WTC11 (cell line): Measurements from ENCODE around the gene FAF1. TPM values are rescaled to one million over a fixed set of nuclear protein-coding genes. Genes with fewer than 3 reads are reported as not detected.
"Not testable (repeated sequence)": the region's sequence is repeated elsewhere in the genome, so short reads cannot be mapped to it uniquely, and the experiment has no call there.

ENCODE experiments used
- ATAC-seq: fragments of 200-7000 bp; cut with Tn5 transposase; 2 replicates; pipeline ENCODE4 v1.10.0; 2021; ENCODE audit warnings: mild to moderate bottlenecking, moderate library complexity
- CTCF ChIA-PET: fragments of 300-600 bp; sonication (Branson Sonifier 250); formaldehyde crosslinking; loops from one replicate; lab custom pipeline; 2021; ENCODE audit warnings: antibody characterized with exemption; lab: Charles Lee
- POLR2A ChIA-PET: fragments of 350-600 bp; sonication (Branson Sonifier 250); formaldehyde crosslinking; loops from one replicate; lab custom pipeline; 2021; ENCODE audit warnings: antibody characterized with exemption; lab: Charles Lee
- DNase-seq: peaks from one replicate; pipeline ENCODE4 v3.0.0; 2021; ENCODE audit warnings: low spot score
- H3K27ac Mint-ChIP-seq: 2 replicates; pipeline ENCODE4 v1.8.0; 2021; ENCODE audit warnings: mixed read lengths
- H3K27me3 Mint-ChIP-seq: 2 replicates; pipeline ENCODE4 v1.8.0; 2021; ENCODE audit warnings: low read depth, mild to moderate bottlenecking, moderate library complexity, mixed read lengths
- H3K36me3 Mint-ChIP-seq: 2 replicates; pipeline ENCODE4 v1.8.0; 2021; ENCODE audit warnings: mixed read lengths
- H3K4me1 Mint-ChIP-seq: 2 replicates; pipeline ENCODE4 v1.8.0; 2022; ENCODE audit warnings: mixed read lengths
- H3K4me3 Mint-ChIP-seq: 2 replicates; pipeline ENCODE4 v1.8.0; 2021; ENCODE audit warnings: mild to moderate bottlenecking, moderate library complexity, mixed read lengths
- H3K9me3 Mint-ChIP-seq: 2 replicates; pipeline ENCODE4 v1.8.0; 2021; ENCODE audit warnings: mixed read lengths
- AR ChIP-seq: fragments of 250-450 bp; sonication (Bioruptor Pico); IDR thresholded peaks from 2 replicates; pipeline ENCODE4 v1.9.0; 2021; ENCODE audit warnings: mild to moderate bottlenecking
- ATF1 ChIP-seq: sonication (generic); formaldehyde crosslinking; IDR thresholded peaks from 2 replicates; pipeline ENCODE4 v1.8.1; 2023; ENCODE audit warnings: mild to moderate bottlenecking, moderate library complexity, missing genetic modification reagents
- ATF6 ChIP-seq: sonication (generic); formaldehyde crosslinking; IDR thresholded peaks from 2 replicates; pipeline ENCODE4 v1.8.1; 2023; ENCODE audit warnings: mild to moderate bottlenecking, missing genetic modification reagents
- CREM ChIP-seq: sonication (generic); formaldehyde crosslinking; IDR thresholded peaks from 2 replicates; pipeline ENCODE4 v1.8.1; 2022; ENCODE audit warnings: mild to moderate bottlenecking, missing genetic modification reagents, moderate library complexity
- EMX1 ChIP-seq: fragments of 250-450 bp; sonication (Bioruptor Pico); IDR thresholded peaks from 2 replicates; pipeline ENCODE4 v1.8.0; 2021; ENCODE audit warnings: mild to moderate bottlenecking
- SOX15 ChIP-seq: fragments of 250-450 bp; sonication (Bioruptor Pico); IDR thresholded peaks from 2 replicates; pipeline ENCODE4 v1.9.0; 2021; ENCODE audit warnings: mild to moderate bottlenecking
- ZNF416 ChIP-seq: fragments of 250-450 bp; sonication (Bioruptor Pico); IDR thresholded peaks from 2 replicates; pipeline ENCODE4 v1.9.0; 2021; ENCODE audit warnings: mild to moderate bottlenecking, inconsistent platforms
- total RNA-seq: library from RNA; stranded (reverse); gene quantifications from 3 replicates; pipeline ENCODE4 v1.2.3, GENCODE V29; 2021
- TF ChIP-seq, protein P1 (sequence below): fragments of 250-450 bp; sonication (Bioruptor Pico); IDR thresholded peaks from 2 replicates; pipeline ENCODE4 v1.8.0; 2021; ENCODE audit warnings: mild to moderate bottlenecking

FAF1 gene
- total RNA-seq, 1 experiment from 2014 or later = 53.5 TPM

DNA sequence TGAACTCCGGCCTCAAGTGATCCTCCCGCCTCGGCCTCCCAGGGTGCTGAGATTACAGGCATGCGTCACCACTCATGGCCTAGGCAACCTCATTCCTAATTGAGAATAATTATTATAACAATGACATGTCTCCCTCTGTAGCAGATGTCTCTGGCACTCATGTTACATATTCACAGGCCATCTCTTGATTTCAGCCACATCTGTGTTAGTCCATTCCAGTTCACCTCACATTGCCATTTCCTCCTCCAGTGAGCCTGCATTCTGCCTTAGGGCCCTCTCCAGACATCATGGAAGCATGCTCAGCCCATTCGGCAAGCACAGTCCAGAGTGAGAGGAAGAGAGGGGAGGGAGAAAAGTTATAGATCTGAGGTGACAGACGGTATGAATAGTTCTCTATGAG lies 42.4 kb upstream of the FAF1 start (continued):
- TF ChIP-seq ATF6 (CRISPR knock-in tag) = no peak

- H3K4me3 Mint-ChIP-seq = no peak overlapping the region
- POLR2A ChIA-PET = no interaction called here
- TF ChIP-seq, protein P1, sequence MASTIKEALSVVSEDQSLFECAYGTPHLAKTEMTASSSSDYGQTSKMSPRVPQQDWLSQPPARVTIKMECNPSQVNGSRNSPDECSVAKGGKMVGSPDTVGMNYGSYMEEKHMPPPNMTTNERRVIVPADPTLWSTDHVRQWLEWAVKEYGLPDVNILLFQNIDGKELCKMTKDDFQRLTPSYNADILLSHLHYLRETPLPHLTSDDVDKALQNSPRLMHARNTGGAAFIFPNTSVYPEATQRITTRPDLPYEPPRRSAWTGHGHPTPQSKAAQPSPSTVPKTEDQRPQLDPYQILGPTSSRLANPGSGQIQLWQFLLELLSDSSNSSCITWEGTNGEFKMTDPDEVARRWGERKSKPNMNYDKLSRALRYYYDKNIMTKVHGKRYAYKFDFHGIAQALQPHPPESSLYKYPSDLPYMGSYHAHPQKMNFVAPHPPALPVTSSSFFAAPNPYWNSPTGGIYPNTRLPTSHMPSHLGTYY (CRISPR knock-in tag) = no peak
- no peak for TF ChIP-seq ATF1
- no peak for TF ChIP-seq SOX15 (CRISPR knock-in tag)
- no peak for TF ChIP-seq CREM
- TF ChIP-seq, all 79 proteins: peak for 0
- no peak for DNase-seq
- Mint-ChIP-seq H3K27ac (no peak overlapping the region), H3K4me1 (no peaks in the 10 kb centered on the region), H3K27me3 (peaks cover 7% of the 10 kb centered on the region), H3K36me3 (no peaks in the 10 kb centered on the region), H3K9me3 (peaks cover 5% of the 10 kb centered on the region; the same call in 1 of the 2 replicates)
- ATAC-seq = no peak
- CTCF ChIA-PET = interaction anchor here (0.5 kb wide), 1 partner anchor 191 kb away, joined by 3 read pairs; no protein-coding TSS in a partner anchor
These were observed 40.6 kb upstream of the FAF1 start for GRCh38 chr1:51000651-51001050.

- Mint-ChIP-seq H3K36me3 (no peaks in the 10 kb centered on the region), H3K4me1 (no peaks in the 10 kb centered on the region), H3K27ac (no peak overlapping the region), H3K4me3 (no peak overlapping the region), H3K9me3 (peaks cover 5% of the 10 kb centered on the region; the same call in 1 of the 2 replicates), H3K27me3 (peaks cover 7% of the 10 kb centered on the region)
- TF ChIP-seq, protein P1 (CRISPR knock-in tag) = no peak
- TF ChIP-seq AR (no peak), ZNF416 (CRISPR knock-in tag) (no peak)
- CTCF ChIA-PET = no interaction called here
- ATAC-seq (no peak), DNase-seq (no peak)
- POLR2A ChIA-PET = no interaction called here
These were observed 40.1 kb upstream of the FAF1 start for GRCh38 chr1:51000160-51000559.

DNA sequence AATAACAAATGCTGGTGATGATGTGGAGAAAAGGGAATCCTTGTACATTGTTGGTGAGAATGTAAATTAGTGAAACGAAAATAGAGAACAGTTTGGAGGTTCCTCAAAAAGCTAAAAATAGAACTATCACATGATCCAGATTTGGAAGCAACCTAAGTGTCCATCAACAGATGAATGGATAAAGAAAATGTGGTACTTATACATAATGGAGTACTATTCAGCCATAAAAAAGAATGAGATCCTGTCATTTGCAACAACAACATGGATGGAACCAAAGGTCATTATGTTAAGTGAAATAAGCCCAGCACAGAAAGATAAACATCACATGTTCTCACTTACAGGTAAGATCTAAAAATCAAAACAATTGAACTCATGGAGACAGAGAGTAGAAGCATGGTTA lies 39.3 kb upstream of the FAF1 start:
- ATAC-seq, POLR2A ChIA-PET, H3K36me3 Mint-ChIP-seq, H3K27me3 Mint-ChIP-seq, H3K4me1 Mint-ChIP-seq, DNase-seq, H3K4me3 Mint-ChIP-seq, H3K27ac Mint-ChIP-seq, H3K9me3 Mint-ChIP-seq, CTCF ChIA-PET: not testable (repeated sequence)

DNA sequence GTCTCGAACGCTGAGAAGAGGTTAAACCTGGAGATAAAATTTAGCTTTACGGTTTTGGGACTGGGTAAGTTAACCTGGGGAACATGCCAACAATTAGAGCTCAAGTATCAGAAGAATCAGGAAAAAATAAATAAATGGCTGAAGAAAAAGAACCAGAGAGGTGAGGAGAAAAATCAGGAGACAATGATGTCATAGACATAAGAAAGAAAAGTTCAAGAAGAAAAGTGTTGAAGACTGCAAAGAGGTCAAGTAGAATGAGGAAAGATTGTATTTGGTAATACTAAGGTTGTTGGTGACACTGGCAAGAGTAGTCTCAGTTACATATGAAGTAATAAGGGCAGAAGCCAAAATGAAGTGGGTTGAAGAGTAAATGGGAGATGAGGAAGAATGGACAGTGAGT lies 36.0 kb upstream of the FAF1 start:
- Mint-ChIP-seq H3K4me3 (no peak overlapping the region), H3K9me3 (peaks cover 9% of the 10 kb centered on the region; the same call in 1 of the 2 replicates), H3K27me3 (peaks cover 7% of the 10 kb centered on the region), H3K36me3 (no peaks in the 10 kb centered on the region), H3K4me1 (no peaks in the 10 kb centered on the region), H3K27ac (no peak overlapping the region)
- CTCF ChIA-PET = interaction anchor here (0.9 kb wide), 1 partner anchor 123 kb away, joined by 3 read pairs; no protein-coding TSS in a partner anchor
- no peak for ATAC-seq
- POLR2A ChIA-PET = no interaction called here
- TF ChIP-seq EMX1 (CRISPR knock-in tag) = no peak
- no peak for DNase-seq
